WTC11 (cell line): ENCODE measurements around the gene HNRNPM. TPM values are rescaled to one million over a fixed set of nuclear protein-coding genes. Genes with fewer than 3 reads are reported as not detected.
A peak's percentile ranks its signal among the peaks of the same experiment; 100 is the strongest.

Experiments
- ATAC-seq: fragments of 200-7000 bp; cut with Tn5 transposase; 2 replicates; pipeline ENCODE4 v1.10.0; 2021; ENCODE audit warnings: mild to moderate bottlenecking, moderate library complexity
- CTCF ChIA-PET: fragments of 300-600 bp; sonication (Branson Sonifier 250); formaldehyde crosslinking; loops from one replicate; lab custom pipeline; 2021; ENCODE audit warnings: antibody characterized with exemption; lab: Charles Lee
- POLR2A ChIA-PET: fragments of 350-600 bp; sonication (Branson Sonifier 250); formaldehyde crosslinking; loops from one replicate; lab custom pipeline; 2021; ENCODE audit warnings: antibody characterized with exemption; lab: Charles Lee
- DNase-seq: peaks from one replicate; pipeline ENCODE4 v3.0.0; 2021; ENCODE audit warnings: low spot score
- H3K27ac Mint-ChIP-seq: 2 replicates; pipeline ENCODE4 v1.8.0; 2021; ENCODE audit warnings: mixed read lengths
- H3K27me3 Mint-ChIP-seq: 2 replicates; pipeline ENCODE4 v1.8.0; 2021; ENCODE audit warnings: low read depth, mild to moderate bottlenecking, moderate library complexity, mixed read lengths
- H3K36me3 Mint-ChIP-seq: 2 replicates; pipeline ENCODE4 v1.8.0; 2021; ENCODE audit warnings: mixed read lengths
- H3K4me1 Mint-ChIP-seq: 2 replicates; pipeline ENCODE4 v1.8.0; 2022; ENCODE audit warnings: mixed read lengths
- H3K4me3 Mint-ChIP-seq: 2 replicates; pipeline ENCODE4 v1.8.0; 2021; ENCODE audit warnings: mild to moderate bottlenecking, moderate library complexity, mixed read lengths
- H3K9me3 Mint-ChIP-seq: 2 replicates; pipeline ENCODE4 v1.8.0; 2021; ENCODE audit warnings: mixed read lengths
- AFF4 ChIP-seq: sonication (generic); formaldehyde crosslinking; IDR thresholded peaks from 2 replicates; pipeline ENCODE4 v1.8.1; 2023; ENCODE audit warnings: mild to moderate bottlenecking, missing genetic modification reagents, borderline replicate concordance
- ARID4B ChIP-seq: sonication (generic); formaldehyde crosslinking; IDR thresholded peaks from 2 replicates; pipeline ENCODE4 v1.8.0; 2023; ENCODE audit warnings: missing genetic modification reagents, mild to moderate bottlenecking, borderline replicate concordance
- FOXJ3 ChIP-seq: sonication (generic); formaldehyde crosslinking; IDR thresholded peaks from 2 replicates; pipeline ENCODE4 v1.9.0; 2021; ENCODE audit warnings: missing genetic modification reagents, mild to moderate bottlenecking, borderline replicate concordance
- JUN ChIP-seq: sonication (generic); formaldehyde crosslinking; IDR thresholded peaks from 2 replicates; pipeline ENCODE4 v1.8.0; 2023; ENCODE audit warnings: mild to moderate bottlenecking, missing genetic modification reagents
- MLX ChIP-seq: sonication (generic); formaldehyde crosslinking; IDR thresholded peaks from 2 replicates; pipeline ENCODE4 v1.8.1; 2023; ENCODE audit warnings: mild to moderate bottlenecking, missing genetic modification reagents, moderate library complexity
- OVOL2 ChIP-seq: fragments of 250-450 bp; sonication (Bioruptor Pico); IDR thresholded peaks from 2 replicates; pipeline ENCODE4 v1.9.0; 2021; ENCODE audit warnings: mild to moderate bottlenecking, borderline replicate concordance
- TEAD4 ChIP-seq: sonication (generic); formaldehyde crosslinking; IDR thresholded peaks from 2 replicates; pipeline ENCODE4 v1.8.0; 2022; ENCODE audit warnings: mild to moderate bottlenecking, missing genetic modification reagents
- ZNF219 ChIP-seq: sonication (generic); formaldehyde crosslinking; IDR thresholded peaks from 2 replicates; pipeline ENCODE4 v1.8.0; 2023; ENCODE audit warnings: missing genetic modification reagents, mild to moderate bottlenecking, borderline replicate concordance
- ZNF263 ChIP-seq: sonication (generic); formaldehyde crosslinking; IDR thresholded peaks from 2 replicates; pipeline ENCODE4 v1.8.1; 2022; ENCODE audit warnings: low read depth, mild to moderate bottlenecking, moderate library complexity, missing genetic modification reagents
- ZSCAN18 ChIP-seq: fragments of 250-450 bp; sonication (Bioruptor Pico); IDR thresholded peaks from 2 replicates; pipeline ENCODE4 v2.1.2; 2022; ENCODE audit warnings: mild to moderate bottlenecking, moderate library complexity
- total RNA-seq: library from RNA; stranded (reverse); gene quantifications from 3 replicates; pipeline ENCODE4 v1.2.3, GENCODE V29; 2021

The HNRNPM gene
- total RNA-seq, 1 experiment from 2014 or later: 416 TPM

- ChIA-PET CTCF (interaction anchor here (0.6 to 2.7 kb wide), 6 partner anchors 9 to 62 kb away, joined by 3 to 46 read pairs (median 4); partner anchors contain the start of gene KANK3), POLR2A (no interaction called here)
- H3K27me3 Mint-ChIP-seq: no peaks in the 10 kb centered on the region
- H3K36me3 Mint-ChIP-seq: peaks cover 8% of the 10 kb centered on the region
- DNase-seq (no peak), ATAC-seq (no peak)
- no peak overlapping the region for H3K4me3 Mint-ChIP-seq
- TF ChIP-seq JUN (CRISPR knock-in tag): no peak
- TF ChIP-seq MLX (CRISPR knock-in tag): no peak
- no peak for TF ChIP-seq TEAD4 (CRISPR knock-in tag)
- TF ChIP-seq ZNF219 (CRISPR knock-in tag): no peak
- no peak for TF ChIP-seq ZNF263 (CRISPR knock-in tag)
- H3K9me3 Mint-ChIP-seq: no peaks in the 10 kb centered on the region
- peaks cover 10% of the 10 kb centered on the region for H3K4me1 Mint-ChIP-seq
- peak overlapping the region; percentile 90 for H3K27ac Mint-ChIP-seq
Observed at GRCh38 chr19:8397271-8397670, 47.5 kb upstream of the HNRNPM start.

- H3K4me3 Mint-ChIP-seq: no peak overlapping the region
- TF ChIP-seq FOXJ3 (CRISPR knock-in tag): no peak
- no peak for TF ChIP-seq AFF4
- no peak for TF ChIP-seq ZNF219 (CRISPR knock-in tag)
- TF ChIP-seq TEAD4 (CRISPR knock-in tag): no peak
- TF ChIP-seq OVOL2 (CRISPR knock-in tag): no peak
- no peak for TF ChIP-seq ZSCAN18 (CRISPR knock-in tag)
- no peak for TF ChIP-seq ARID4B (CRISPR knock-in tag)
- TF ChIP-seq, all 79 proteins: peak for 0
- no peak for DNase-seq
- H3K4me1 Mint-ChIP-seq: peaks cover 10% of the 10 kb centered on the region
- H3K36me3 Mint-ChIP-seq: peaks cover 11% of the 10 kb centered on the region
- ChIA-PET POLR2A (interaction anchor here (0.6 kb wide), 1 partner anchor 23 kb away, joined by 3 read pairs; no protein-coding TSS in a partner anchor), CTCF (interaction anchor here (0.6 to 2.7 kb wide), 6 partner anchors 8 to 63 kb away, joined by 3 to 46 read pairs (median 4); partner anchors contain the start of gene KANK3)
- H3K9me3 Mint-ChIP-seq: no peaks in the 10 kb centered on the region
- no peak for ATAC-seq
- H3K27ac Mint-ChIP-seq: no peak overlapping the region
- H3K27me3 Mint-ChIP-seq: no peaks in the 10 kb centered on the region
Observed at GRCh38 chr19:8397746-8398310, 46.9 kb upstream of the HNRNPM start.
